Right atrium auricular region (tissue), 2 donors: ENCODE results near the gene SETBP1. TPM values are rescaled to one million over a fixed set of nuclear protein-coding genes. Genes with fewer than 3 reads are reported as not detected.

Source experiments
- DNase-seq: peaks from one replicate; pipeline ENCODE4 v3.0.0-alpha.2; 2019; ENCODE audit warnings: low spot score
- H3K27ac ChIP-seq, 2 donors: fragments of 200-600 bp; sonication (generic); 1 replicate in 1 of 2; 2 replicates in 1 of 2; pipeline ENCODE4 v1.5.1; 2016 to 2019
- H3K27me3 ChIP-seq, 2 donors: fragments of 200-600 bp; sonication (generic); one replicate each; pipeline versions ENCODE4 v1.5.1 to v1.6.0; 2017 to 2019
- H3K36me3 ChIP-seq: fragments of 200-600 bp; sonication (generic); one replicate; pipeline ENCODE4 v1.5.1; 2016
- H3K4me1 ChIP-seq, 2 donors: fragments of 200-600 bp; sonication (generic); one replicate each; pipeline versions ENCODE4 v1.5.1 to v1.6.0; 2017 to 2019
- H3K4me3 ChIP-seq, 2 donors: fragments of 200-600 bp; sonication (generic); 1 replicate in 1 of 2; 2 replicates in 1 of 2; pipeline ENCODE4 v1.5.1; 2017 to 2019; ENCODE audit warnings: mild to moderate bottlenecking in 1 of 2, moderate library complexity in 1 of 2
- H3K9me3 ChIP-seq, 2 donors: fragments of 200-600 bp; sonication (generic); one replicate each; pipeline ENCODE4 v1.5.1; 2019
- total RNA-seq, 2 donors: library from RNA; depleted of rRNA; stranded (reverse); fragments of >200 nt; gene quantifications; one replicate each; pipeline ENCODE4 v1.1.0, GENCODE V29; 2016
- TF ChIP-seq, protein P1 (sequence below), 2 donors: fragments of 200-600 bp; sonication (generic); IDR thresholded peaks; one replicate each; pipeline ENCODE4 v1.5.1; 2019; ENCODE audit warnings: antibody characterized with exemption in 2 of 2

SETBP1 gene
- total RNA-seq, 2 donors from 2014 or later = 7.8 to 13.4 TPM

DNA sequence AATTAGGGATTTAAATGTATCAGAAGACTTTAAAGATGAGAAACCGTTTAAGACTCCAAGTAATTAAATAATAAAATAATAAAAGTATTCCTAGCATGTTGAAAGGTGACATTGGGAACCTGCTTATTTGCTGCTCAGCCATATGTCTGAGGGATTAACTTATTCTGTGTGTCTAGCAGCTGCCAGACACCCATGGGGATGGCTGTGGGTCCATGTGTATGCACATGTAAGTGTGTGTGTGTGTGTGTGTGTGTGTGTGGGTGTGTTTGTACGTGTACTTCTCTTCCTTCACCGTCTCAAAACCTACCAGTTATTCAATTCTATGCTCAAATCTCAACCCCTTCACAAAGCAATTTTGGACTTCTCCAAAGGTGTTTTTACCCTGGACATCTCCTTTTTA is 124.5 kb downstream of the SETBP1 start:
- Histone ChIP-seq H3K4me1 (peaks cover 0 to 19% of the 10 kb centered on the region in 2 donors), H3K27me3 (no peaks in the 10 kb centered on the region), H3K9me3 (no peaks in the 10 kb centered on the region), H3K27ac (peak overlapping the region in 1 of 2 donors; percentile 76), H3K36me3 (no peaks in the 10 kb centered on the region), H3K4me3 (no peak overlapping the region)
- DNase-seq = no peak
- TF ChIP-seq, protein P1, sequence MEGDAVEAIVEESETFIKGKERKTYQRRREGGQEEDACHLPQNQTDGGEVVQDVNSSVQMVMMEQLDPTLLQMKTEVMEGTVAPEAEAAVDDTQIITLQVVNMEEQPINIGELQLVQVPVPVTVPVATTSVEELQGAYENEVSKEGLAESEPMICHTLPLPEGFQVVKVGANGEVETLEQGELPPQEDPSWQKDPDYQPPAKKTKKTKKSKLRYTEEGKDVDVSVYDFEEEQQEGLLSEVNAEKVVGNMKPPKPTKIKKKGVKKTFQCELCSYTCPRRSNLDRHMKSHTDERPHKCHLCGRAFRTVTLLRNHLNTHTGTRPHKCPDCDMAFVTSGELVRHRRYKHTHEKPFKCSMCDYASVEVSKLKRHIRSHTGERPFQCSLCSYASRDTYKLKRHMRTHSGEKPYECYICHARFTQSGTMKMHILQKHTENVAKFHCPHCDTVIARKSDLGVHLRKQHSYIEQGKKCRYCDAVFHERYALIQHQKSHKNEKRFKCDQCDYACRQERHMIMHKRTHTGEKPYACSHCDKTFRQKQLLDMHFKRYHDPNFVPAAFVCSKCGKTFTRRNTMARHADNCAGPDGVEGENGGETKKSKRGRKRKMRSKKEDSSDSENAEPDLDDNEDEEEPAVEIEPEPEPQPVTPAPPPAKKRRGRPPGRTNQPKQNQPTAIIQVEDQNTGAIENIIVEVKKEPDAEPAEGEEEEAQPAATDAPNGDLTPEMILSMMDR (IDR thresholded peaks at IDR 0.05) = no peak

DNA sequence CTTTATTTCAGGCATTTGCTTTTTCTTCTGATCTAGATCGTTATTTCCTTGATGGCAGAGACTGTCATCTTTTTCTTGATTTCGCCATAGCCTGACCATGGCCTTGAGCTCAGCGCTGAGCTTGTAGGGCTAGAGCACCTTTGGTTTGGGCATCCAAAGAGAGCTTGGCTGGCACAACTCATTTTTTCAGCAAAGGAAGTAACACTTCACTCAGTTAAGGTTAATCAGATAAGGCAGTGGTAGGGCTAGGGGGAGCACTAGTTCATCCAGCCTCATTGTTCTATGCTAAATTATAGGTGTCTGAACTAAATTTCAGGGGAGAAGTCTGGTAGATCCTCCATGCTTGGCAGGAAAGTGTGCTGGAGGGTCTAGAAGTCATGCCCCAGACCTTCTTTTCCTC is 125.0 kb downstream of the SETBP1 start:
- Histone ChIP-seq H3K27me3 (no peaks in the 10 kb centered on the region), H3K36me3 (no peaks in the 10 kb centered on the region), H3K4me1 (peaks cover 0 to 19% of the 10 kb centered on the region in 2 donors), H3K4me3 (no peak overlapping the region), H3K9me3 (no peaks in the 10 kb centered on the region), H3K27ac (no peak overlapping the region)
- DNase-seq = no peak
- TF ChIP-seq, protein P1 (IDR thresholded peaks at IDR 0.05) = no peak

DNA sequence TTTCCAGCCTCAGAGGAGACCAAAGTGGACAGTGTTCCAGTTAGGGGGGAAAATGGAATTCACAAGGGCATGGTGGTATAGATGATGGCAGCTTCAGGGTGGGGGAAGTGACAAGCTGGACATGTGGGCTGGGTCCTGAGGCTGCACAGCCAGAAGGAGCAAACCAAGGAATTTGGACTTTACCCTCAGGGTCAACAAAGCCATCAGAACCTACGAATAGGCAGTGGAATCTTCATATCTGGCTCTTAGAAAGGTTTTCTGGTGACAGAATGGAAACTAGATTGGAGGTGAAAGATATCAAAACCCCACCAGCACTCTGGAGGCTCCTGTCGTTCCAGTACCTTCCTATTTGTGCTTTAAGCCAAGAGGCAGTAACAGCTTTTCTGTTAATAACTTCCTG is 127.1 kb downstream of the SETBP1 start:
- TF ChIP-seq, protein P1 (IDR thresholded peaks at IDR 0.05) = no peak
- Histone ChIP-seq H3K4me3 (no peak overlapping the region), H3K27ac (no peak overlapping the region), H3K9me3 (no peaks in the 10 kb centered on the region), H3K36me3 (no peaks in the 10 kb centered on the region), H3K27me3 (no peaks in the 10 kb centered on the region), H3K4me1 (peaks cover 0 to 14% of the 10 kb centered on the region in 2 donors)
- DNase-seq = no peak

DNA sequence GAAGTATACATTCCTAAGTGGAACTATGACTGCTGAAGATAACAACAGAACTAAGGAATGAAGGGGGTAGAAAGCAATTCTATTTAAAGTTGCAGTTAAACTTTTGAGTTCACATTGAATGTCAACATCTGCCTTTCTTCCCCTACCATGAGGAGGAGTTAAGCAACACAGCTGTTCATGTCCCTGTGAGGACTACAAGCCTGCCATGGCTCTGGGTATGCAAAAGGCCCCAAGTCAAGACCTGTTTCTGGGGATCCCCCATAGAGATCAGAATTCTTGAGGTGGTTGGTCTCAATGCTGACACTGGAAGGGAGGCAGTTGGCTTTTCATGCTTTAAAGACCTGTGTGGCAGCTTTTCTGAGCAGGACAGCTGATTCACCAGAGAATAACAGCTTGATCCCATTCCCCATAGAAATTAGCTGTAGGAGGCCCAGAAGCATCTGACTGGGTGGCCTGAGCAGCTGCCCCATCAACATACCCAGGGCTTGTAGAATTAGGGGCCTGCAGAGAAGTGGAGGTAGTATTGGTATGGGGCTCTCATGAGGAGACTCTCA is 131.0 kb downstream of the SETBP1 start:
- Histone ChIP-seq H3K4me1 (no peaks in the 10 kb centered on the region), H3K27ac (no peak overlapping the region), H3K36me3 (no peaks in the 10 kb centered on the region), H3K9me3 (no peaks in the 10 kb centered on the region), H3K4me3 (no peak overlapping the region), H3K27me3 (no peaks in the 10 kb centered on the region)
- TF ChIP-seq, protein P1 (IDR thresholded peaks at IDR 0.05) = no peak
- DNase-seq = no peak

DNA sequence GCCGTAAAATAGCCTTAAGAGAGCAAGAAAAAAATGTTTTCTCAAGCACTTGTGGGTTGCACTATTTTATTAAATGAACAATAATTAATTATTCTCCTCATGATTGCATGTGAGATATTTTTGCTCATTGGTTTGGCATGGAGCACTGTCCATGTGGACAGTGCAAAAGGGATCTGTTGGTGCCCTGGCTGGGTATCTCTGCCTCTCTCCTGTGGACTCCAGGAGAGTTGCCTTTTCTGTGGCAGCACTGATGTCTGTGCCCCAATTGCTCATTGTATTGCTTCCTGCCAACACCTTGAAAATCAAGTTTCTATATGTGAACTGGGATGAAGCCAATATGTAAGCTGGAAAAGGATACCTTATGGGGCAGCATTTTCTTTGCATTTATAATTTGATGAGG is 131.7 kb downstream of the SETBP1 start:
- Histone ChIP-seq H3K4me1 (no peaks in the 10 kb centered on the region), H3K36me3 (no peaks in the 10 kb centered on the region), H3K27me3 (no peaks in the 10 kb centered on the region), H3K9me3 (no peaks in the 10 kb centered on the region), H3K4me3 (no peak overlapping the region), H3K27ac (no peak overlapping the region)
- DNase-seq = no peak
- TF ChIP-seq, protein P1 (IDR thresholded peaks at IDR 0.05) = no peak

DNA sequence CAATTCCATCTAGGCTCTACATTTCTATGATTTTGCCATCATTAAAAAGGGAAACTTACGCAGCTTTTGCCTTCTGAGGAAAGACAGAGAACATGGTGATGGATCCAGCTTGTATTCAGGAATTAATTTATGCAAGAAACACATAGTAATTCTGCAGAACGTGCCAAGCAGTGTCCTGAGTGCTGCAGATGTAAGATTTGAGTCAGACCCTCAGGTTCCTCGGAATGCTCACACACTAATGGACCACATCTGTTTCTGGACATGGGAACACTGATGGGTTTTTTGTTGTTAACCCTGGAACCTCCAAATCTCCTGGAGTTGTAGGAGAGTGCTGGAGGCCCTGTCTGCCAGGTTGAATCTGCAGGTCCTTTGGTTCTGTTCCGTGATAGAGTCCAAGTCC is 132.9 kb downstream of the SETBP1 start:
- H3K4me1 ChIP-seq = no peaks in the 10 kb centered on the region
- H3K36me3 ChIP-seq = no peaks in the 10 kb centered on the region
- no peak overlapping the region for H3K27ac ChIP-seq
- TF ChIP-seq, protein P1 (IDR thresholded peaks at IDR 0.05) = no peak
- no peaks in the 10 kb centered on the region for H3K9me3 ChIP-seq
- DNase-seq = no peak
- no peak overlapping the region for H3K4me3 ChIP-seq
- H3K27me3 ChIP-seq = no peaks in the 10 kb centered on the region
